ENCODE measurements around the gene TFAP2E.

The TFAP2E gene

GRCh38 chr1:35557611-35558373 lies 15.3 kb upstream of the TFAP2E start, which contains the start of gene NCDN:
TSS of gene NCDN (plus strand) at chr1:35557799. CDS start at chr1:35558191, 392 bp downstream.
- peak; percentile 98 to 99 for DNase-seq

- peak in 1 of 2 experiments; percentile 61 for DNase-seq
Measured at GRCh38 chr1:35558374-35559316, 14.5 kb upstream of the TFAP2E start.

- DNase-seq = no peak
Measured at GRCh38 chr1:35559317-35559944, 13.7 kb upstream of the TFAP2E start.

GRCh38 chr1:35560256-35561225 lies 12.6 kb upstream of the TFAP2E start:
- no peak for DNase-seq

- no peak for DNase-seq
Measured at GRCh38 chr1:35561297-35561971, 11.7 kb upstream of the TFAP2E start.

GRCh38 chr1:35561972-35562680 lies 11.0 kb upstream of the TFAP2E start:
- DNase-seq = no peak

- no peak for DNase-seq
Measured at GRCh38 chr1:35563166-35563565, 9.9 kb upstream of the TFAP2E start.

GRCh38 chr1:35564037-35564883 lies 8.9 kb upstream of the TFAP2E start:
- peak; percentile 52 to 90 for DNase-seq

- DNase-seq = no peak
Measured at GRCh38 chr1:35564884-35565741, 8.0 kb upstream of the TFAP2E start.

GRCh38 chr1:35565742-35566133 lies 7.4 kb upstream of the TFAP2E start:
- no peak for DNase-seq

- no peak for DNase-seq
Measured at GRCh38 chr1:35567947-35568558, 5.1 kb upstream of the TFAP2E start.

GRCh38 chr1:35568975-35569395 lies 4.1 kb upstream of the TFAP2E start:
- DNase-seq = peak; percentile 53 to 87

- DNase-seq = no peak
Measured at GRCh38 chr1:35569936-35570335, 3.2 kb upstream of the TFAP2E start.

GRCh38 chr1:35570589-35571137 lies 2.5 kb upstream of the TFAP2E start:
- no peak for DNase-seq

GRCh38 chr1:35571263-35571662 lies 1.9 kb upstream of the TFAP2E start:
- no peak for DNase-seq

GRCh38 chr1:35572296-35572695 lies 818 bp upstream of the TFAP2E start:
- DNase-seq = no peak

- DNase-seq = peak in 1 of 2 experiments; percentile 53
Measured at GRCh38 chr1:35574125-35574654, 1.1 kb downstream of the TFAP2E start.
